ENCODE measurements around the gene RAB1B.

The RAB1B gene

GRCh38 chr11:66230978-66231377 is 37.5 kb upstream of the RAB1B start:
- H3K36me3 Mint-ChIP-seq: peaks cover 54 to 72% of the 10 kb centered on the region in 2 donors
- H3K27ac Mint-ChIP-seq: no peak overlapping the region
- no peak overlapping the region for H3K4me3 Mint-ChIP-seq
- H3K27me3 Mint-ChIP-seq: no peaks in the 10 kb centered on the region
- no peaks in the 10 kb centered on the region for H3K9me3 Mint-ChIP-seq
- ATAC-seq (replicated peaks) (no peak), DNase-seq (no peak)
- H3K4me1 Mint-ChIP-seq: peaks cover 0 to 4% of the 10 kb centered on the region in 2 donors

- DNase-seq (no peak), ATAC-seq (replicated peaks) (no peak)
- Mint-ChIP-seq H3K9me3 (no peaks in the 10 kb centered on the region), H3K27ac (peak overlapping the region; percentile 27), H3K4me3 (no peak overlapping the region), H3K36me3 (peaks cover 55 to 72% of the 10 kb centered on the region in 2 donors), H3K27me3 (no peaks in the 10 kb centered on the region), H3K4me1 (peaks cover 0 to 2% of the 10 kb centered on the region in 2 donors)
Observed at GRCh38 chr11:66231561-66231960, 36.9 kb upstream of the RAB1B start.

- no peaks in the 10 kb centered on the region for H3K27me3 Mint-ChIP-seq
- no peak for ATAC-seq (replicated peaks)
Observed at GRCh38 chr11:66232769-66233168, 35.7 kb upstream of the RAB1B start.

GRCh38 chr11:66233301-66233700 is 35.1 kb upstream of the RAB1B start:
- Mint-ChIP-seq H3K4me1 (peaks cover 0 to 2% of the 10 kb centered on the region in 2 donors), H3K27ac (peak overlapping the region; percentile 56), H3K9me3 (no peaks in the 10 kb centered on the region), H3K27me3 (no peaks in the 10 kb centered on the region), H3K4me3 (no peak overlapping the region), H3K36me3 (peaks cover 63 to 69% of the 10 kb centered on the region in 2 donors)
- ATAC-seq (replicated peaks) (no peak), DNase-seq (no peak)

More at GRCh38 chr11:66232769-66233168, 35.7 kb upstream of the RAB1B start:
- no peak overlapping the region for H3K4me3 Mint-ChIP-seq
- no peaks in the 10 kb centered on the region for H3K9me3 Mint-ChIP-seq
- no peak for DNase-seq
- peak overlapping the region; percentile 3 for H3K27ac Mint-ChIP-seq
- H3K4me1 Mint-ChIP-seq: peaks cover 0 to 2% of the 10 kb centered on the region in 2 donors
- peaks cover 62 to 73% of the 10 kb centered on the region in 2 donors for H3K36me3 Mint-ChIP-seq

GRCh38 chr11:66235141-66235540 is 33.3 kb upstream of the RAB1B start:
- no peaks in the 10 kb centered on the region for H3K27me3 Mint-ChIP-seq
- DNase-seq: no peak
- no peaks in the 10 kb centered on the region for H3K9me3 Mint-ChIP-seq
- no peak overlapping the region for H3K27ac Mint-ChIP-seq
- ATAC-seq (replicated peaks): no peak
- peaks cover 0 to 2% of the 10 kb centered on the region in 2 donors for H3K4me1 Mint-ChIP-seq
- no peak overlapping the region for H3K4me3 Mint-ChIP-seq
- H3K36me3 Mint-ChIP-seq: peaks cover 55 to 71% of the 10 kb centered on the region in 2 donors

- ATAC-seq (replicated peaks) (no peak), DNase-seq (no peak)
- H3K27ac Mint-ChIP-seq: no peak overlapping the region
- H3K36me3 Mint-ChIP-seq: peaks cover 51 to 70% of the 10 kb centered on the region in 2 donors
- no peaks in the 10 kb centered on the region for H3K27me3 Mint-ChIP-seq
- H3K4me1 Mint-ChIP-seq: peaks cover 17 to 23% of the 10 kb centered on the region in 2 donors
- no peaks in the 10 kb centered on the region for H3K9me3 Mint-ChIP-seq
- no peak overlapping the region for H3K4me3 Mint-ChIP-seq
Observed at GRCh38 chr11:66237867-66238266, 30.6 kb upstream of the RAB1B start.

- H3K27me3 Mint-ChIP-seq: no peaks in the 10 kb centered on the region
- H3K27ac Mint-ChIP-seq: no peak overlapping the region
- DNase-seq (no peak), ATAC-seq (replicated peaks) (no peak)
- H3K4me3 Mint-ChIP-seq: no peak overlapping the region
- H3K4me1 Mint-ChIP-seq: peaks cover 23 to 28% of the 10 kb centered on the region in 2 donors
- peaks cover 48 to 67% of the 10 kb centered on the region in 2 donors for H3K36me3 Mint-ChIP-seq
- H3K9me3 Mint-ChIP-seq: no peaks in the 10 kb centered on the region
Observed at GRCh38 chr11:66238786-66239413, 29.5 kb upstream of the RAB1B start.

- no peak for ATAC-seq (replicated peaks)
- Mint-ChIP-seq H3K4me1 (peaks cover 23 to 33% of the 10 kb centered on the region in 2 donors), H3K27me3 (no peaks in the 10 kb centered on the region), H3K9me3 (no peaks in the 10 kb centered on the region), H3K4me3 (no peak overlapping the region), H3K36me3 (peaks cover 48 to 67% of the 10 kb centered on the region in 2 donors), H3K27ac (peak overlapping the region; percentile 20)
- DNase-seq: no peak
Observed at GRCh38 chr11:66239511-66239910, 28.9 kb upstream of the RAB1B start.

- Mint-ChIP-seq H3K36me3 (peaks cover 52 to 65% of the 10 kb centered on the region in 2 donors), H3K4me1 (peaks cover 23 to 33% of the 10 kb centered on the region in 2 donors), H3K4me3 (no peak overlapping the region), H3K9me3 (no peaks in the 10 kb centered on the region), H3K27me3 (no peaks in the 10 kb centered on the region), H3K27ac (peak overlapping the region; percentile 57)
- DNase-seq (no peak), ATAC-seq (replicated peaks) (no peak)
Observed at GRCh38 chr11:66239998-66240780, 28.2 kb upstream of the RAB1B start.

- no peak for DNase-seq
- Mint-ChIP-seq H3K4me3 (no peak overlapping the region), H3K36me3 (peaks cover 47 to 59% of the 10 kb centered on the region in 2 donors), H3K9me3 (no peaks in the 10 kb centered on the region), H3K27me3 (no peaks in the 10 kb centered on the region), H3K4me1 (peaks cover 23 to 33% of the 10 kb centered on the region in 2 donors), H3K27ac (peak overlapping the region; percentile 57)
- ATAC-seq (replicated peaks): no peak
Observed at GRCh38 chr11:66240781-66241136, 27.7 kb upstream of the RAB1B start.

GRCh38 chr11:66242095-66242765 is 26.2 kb upstream of the RAB1B start:
- peak; percentile 43 to 53 for ATAC-seq (replicated peaks)
- Mint-ChIP-seq H3K4me3 (no peak overlapping the region), H3K27me3 (no peaks in the 10 kb centered on the region)

GRCh38 chr11:66243782-66244535 is 24.5 kb upstream of the RAB1B start:
- ATAC-seq (replicated peaks) (peak; percentile 72), DNase-seq (no peak)
- Mint-ChIP-seq H3K27ac (peak overlapping the region; percentile 94), H3K4me1 (peaks cover 32 to 46% of the 10 kb centered on the region in 2 donors), H3K27me3 (no peaks in the 10 kb centered on the region), H3K4me3 (peak overlapping the region; percentile 13 to 23), H3K9me3 (no peaks in the 10 kb centered on the region), H3K36me3 (peaks cover 42 to 68% of the 10 kb centered on the region in 2 donors)

More at GRCh38 chr11:66242095-66242765, 26.2 kb upstream of the RAB1B start:
- peak overlapping the region; percentile 86 for H3K27ac Mint-ChIP-seq
- H3K36me3 Mint-ChIP-seq: peaks cover 45 to 65% of the 10 kb centered on the region in 2 donors
- H3K4me1 Mint-ChIP-seq: peaks cover 25 to 36% of the 10 kb centered on the region in 2 donors
- no peaks in the 10 kb centered on the region for H3K9me3 Mint-ChIP-seq
- DNase-seq: no peak

GRCh38 chr11:66247295-66247694 is 21.1 kb upstream of the RAB1B start:
- H3K36me3 Mint-ChIP-seq: peaks cover 43 to 62% of the 10 kb centered on the region in 2 donors
- ATAC-seq (replicated peaks) (no peak), DNase-seq (no peak)
- no peak overlapping the region for H3K4me3 Mint-ChIP-seq
- H3K9me3 Mint-ChIP-seq: no peaks in the 10 kb centered on the region
- no peaks in the 10 kb centered on the region for H3K27me3 Mint-ChIP-seq
- H3K4me1 Mint-ChIP-seq: peaks cover 25 to 34% of the 10 kb centered on the region in 2 donors
- peak overlapping the region; percentile 75 for H3K27ac Mint-ChIP-seq

GRCh38 chr11:66247801-66248200 is 20.6 kb upstream of the RAB1B start:
- H3K4me3 Mint-ChIP-seq: no peak overlapping the region
- peaks cover 38 to 57% of the 10 kb centered on the region in 2 donors for H3K36me3 Mint-ChIP-seq
- H3K9me3 Mint-ChIP-seq: no peaks in the 10 kb centered on the region
- DNase-seq (no peak), ATAC-seq (replicated peaks) (no peak)
- peak overlapping the region; percentile 75 for H3K27ac Mint-ChIP-seq
- H3K27me3 Mint-ChIP-seq: no peaks in the 10 kb centered on the region
- peaks cover 23 to 31% of the 10 kb centered on the region in 2 donors for H3K4me1 Mint-ChIP-seq

Data from stimulated activated naive B cell treated with anti-CD40 and anti-IgM and Interleukin-4, amounts not matched to agents 10 μg/mL and 1 μg/mL and 100 μg/mL, for 72 hours (primary cell).